ENCODE results near the gene FAM193B. TPM values are rescaled to one million over a fixed set of nuclear protein-coding genes. Genes with fewer than 3 reads are reported as not detected.

The FAM193B gene
- total and polyA plus RNA-seq, 2 of the 13 experiments (the other 11 are each of a cell fraction or from before 2014, with no cell fraction given): 21.2 to 40.9 TPM

DNA sequence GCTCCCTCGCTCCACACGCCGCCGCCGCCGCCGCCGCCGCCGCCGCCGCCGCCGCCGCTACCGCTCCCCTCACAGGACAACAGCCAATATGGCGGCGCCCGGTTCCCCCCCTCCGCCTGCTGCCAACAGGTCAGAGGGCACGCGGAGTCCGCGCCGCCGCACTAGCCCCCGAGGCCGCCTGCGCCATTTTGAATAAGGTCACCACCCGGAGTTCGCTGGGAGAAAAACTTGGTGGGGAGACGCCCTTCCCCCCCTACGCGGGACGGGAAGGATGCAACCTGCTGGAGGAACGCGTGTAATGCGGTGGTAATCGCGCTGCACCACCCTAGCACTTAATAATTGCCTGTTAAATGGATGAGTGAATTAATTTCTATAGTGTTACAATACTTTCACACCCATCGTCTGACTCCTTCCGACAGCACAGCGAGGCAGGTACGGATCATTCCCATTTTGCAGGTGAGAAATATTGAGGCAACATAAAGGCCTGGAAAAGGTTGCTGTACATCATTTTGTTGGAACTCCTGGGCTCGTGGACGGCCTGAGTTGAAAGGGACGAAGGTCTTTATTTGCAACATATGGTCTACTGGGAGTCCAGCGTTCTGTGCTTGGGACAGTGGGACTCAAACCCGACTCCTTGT lies at the start of gene FAM193B (continued):
- TF ChIP-seq MLLT10 (CRISPR knock-in tag; IDR thresholded peaks at IDR 0.05): no peak
- peak; percentile 71; the same call in 1 of the 2 replicates for TF ChIP-seq ZNF766 (CRISPR knock-in tag; IDR thresholded peaks at IDR 0.05; ENCODE audit: borderline replicate concordance)
- TF ChIP-seq NRL (CRISPR knock-in tag; IDR thresholded peaks at IDR 0.05; ENCODE audit: borderline replicate concordance): no peak
- TF ChIP-seq, protein P1, sequence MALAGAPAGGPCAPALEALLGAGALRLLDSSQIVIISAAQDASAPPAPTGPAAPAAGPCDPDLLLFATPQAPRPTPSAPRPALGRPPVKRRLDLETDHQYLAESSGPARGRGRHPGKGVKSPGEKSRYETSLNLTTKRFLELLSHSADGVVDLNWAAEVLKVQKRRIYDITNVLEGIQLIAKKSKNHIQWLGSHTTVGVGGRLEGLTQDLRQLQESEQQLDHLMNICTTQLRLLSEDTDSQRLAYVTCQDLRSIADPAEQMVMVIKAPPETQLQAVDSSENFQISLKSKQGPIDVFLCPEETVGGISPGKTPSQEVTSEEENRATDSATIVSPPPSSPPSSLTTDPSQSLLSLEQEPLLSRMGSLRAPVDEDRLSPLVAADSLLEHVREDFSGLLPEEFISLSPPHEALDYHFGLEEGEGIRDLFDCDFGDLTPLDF (CRISPR knock-in tag; IDR thresholded peaks at IDR 0.05): no peak
- TF ChIP-seq, protein P2, sequence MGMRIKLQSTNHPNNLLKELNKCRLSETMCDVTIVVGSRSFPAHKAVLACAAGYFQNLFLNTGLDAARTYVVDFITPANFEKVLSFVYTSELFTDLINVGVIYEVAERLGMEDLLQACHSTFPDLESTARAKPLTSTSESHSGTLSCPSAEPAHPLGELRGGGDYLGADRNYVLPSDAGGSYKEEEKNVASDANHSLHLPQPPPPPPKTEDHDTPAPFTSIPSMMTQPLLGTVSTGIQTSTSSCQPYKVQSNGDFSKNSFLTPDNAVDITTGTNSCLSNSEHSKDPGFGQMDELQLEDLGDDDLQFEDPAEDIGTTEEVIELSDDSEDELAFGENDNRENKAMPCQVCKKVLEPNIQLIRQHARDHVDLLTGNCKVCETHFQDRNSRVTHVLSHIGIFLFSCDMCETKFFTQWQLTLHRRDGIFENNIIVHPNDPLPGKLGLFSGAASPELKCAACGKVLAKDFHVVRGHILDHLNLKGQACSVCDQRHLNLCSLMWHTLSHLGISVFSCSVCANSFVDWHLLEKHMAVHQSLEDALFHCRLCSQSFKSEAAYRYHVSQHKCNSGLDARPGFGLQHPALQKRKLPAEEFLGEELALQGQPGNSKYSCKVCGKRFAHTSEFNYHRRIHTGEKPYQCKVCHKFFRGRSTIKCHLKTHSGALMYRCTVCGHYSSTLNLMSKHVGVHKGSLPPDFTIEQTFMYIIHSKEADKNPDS (CRISPR knock-in tag; IDR thresholded peaks at IDR 0.05): no peak
- no peak for TF ChIP-seq ZFX (CRISPR knock-in tag; IDR thresholded peaks at IDR 0.05; ENCODE audit: low read depth)
- TF ChIP-seq STAG1 (CRISPR knock-in tag; IDR thresholded peaks at IDR 0.05): peak; percentile 6; the same call in 1 of the 2 replicates
- no peak for TF ChIP-seq IKZF4 (CRISPR knock-in tag; IDR thresholded peaks at IDR 0.05; ENCODE audit: borderline replicate concordance, low read depth, not compliant biosample characterization)
- TF ChIP-seq ZNF773 (CRISPR knock-in tag; IDR thresholded peaks at IDR 0.05; ENCODE audit: borderline replicate concordance): no peak
- no peak for TF ChIP-seq TMF1 (CRISPR knock-in tag; IDR thresholded peaks at IDR 0.05; ENCODE audit: low read depth)
- TF ChIP-seq, protein P3, sequence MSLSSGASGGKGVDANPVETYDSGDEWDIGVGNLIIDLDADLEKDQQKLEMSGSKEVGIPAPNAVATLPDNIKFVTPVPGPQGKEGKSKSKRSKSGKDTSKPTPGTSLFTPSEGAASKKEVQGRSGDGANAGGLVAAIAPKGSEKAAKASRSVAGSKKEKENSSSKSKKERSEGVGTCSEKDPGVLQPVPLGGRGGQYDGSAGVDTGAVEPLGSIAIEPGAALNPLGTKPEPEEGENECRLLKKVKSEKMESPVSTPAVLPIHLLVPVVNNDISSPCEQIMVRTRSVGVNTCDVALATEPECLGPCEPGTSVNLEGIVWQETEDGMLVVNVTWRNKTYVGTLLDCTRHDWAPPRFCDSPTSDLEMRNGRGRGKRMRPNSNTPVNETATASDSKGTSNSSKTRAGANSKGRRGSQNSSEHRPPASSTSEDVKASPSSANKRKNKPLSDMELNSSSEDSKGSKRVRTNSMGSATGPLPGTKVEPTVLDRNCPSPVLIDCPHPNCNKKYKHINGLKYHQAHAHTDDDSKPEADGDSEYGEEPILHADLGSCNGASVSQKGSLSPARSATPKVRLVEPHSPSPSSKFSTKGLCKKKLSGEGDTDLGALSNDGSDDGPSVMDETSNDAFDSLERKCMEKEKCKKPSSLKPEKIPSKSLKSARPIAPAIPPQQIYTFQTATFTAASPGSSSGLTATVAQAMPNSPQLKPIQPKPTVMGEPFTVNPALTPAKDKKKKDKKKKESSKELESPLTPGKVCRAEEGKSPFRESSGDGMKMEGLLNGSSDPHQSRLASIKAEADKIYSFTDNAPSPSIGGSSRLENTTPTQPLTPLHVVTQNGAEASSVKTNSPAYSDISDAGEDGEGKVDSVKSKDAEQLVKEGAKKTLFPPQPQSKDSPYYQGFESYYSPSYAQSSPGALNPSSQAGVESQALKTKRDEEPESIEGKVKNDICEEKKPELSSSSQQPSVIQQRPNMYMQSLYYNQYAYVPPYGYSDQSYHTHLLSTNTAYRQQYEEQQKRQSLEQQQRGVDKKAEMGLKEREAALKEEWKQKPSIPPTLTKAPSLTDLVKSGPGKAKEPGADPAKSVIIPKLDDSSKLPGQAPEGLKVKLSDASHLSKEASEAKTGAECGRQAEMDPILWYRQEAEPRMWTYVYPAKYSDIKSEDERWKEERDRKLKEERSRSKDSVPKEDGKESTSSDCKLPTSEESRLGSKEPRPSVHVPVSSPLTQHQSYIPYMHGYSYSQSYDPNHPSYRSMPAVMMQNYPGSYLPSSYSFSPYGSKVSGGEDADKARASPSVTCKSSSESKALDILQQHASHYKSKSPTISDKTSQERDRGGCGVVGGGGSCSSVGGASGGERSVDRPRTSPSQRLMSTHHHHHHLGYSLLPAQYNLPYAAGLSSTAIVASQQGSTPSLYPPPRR (CRISPR knock-in tag; IDR thresholded peaks at IDR 0.05; ENCODE audit: borderline replicate concordance): no peak
- no peak for TF ChIP-seq ZBTB3 (CRISPR knock-in tag; IDR thresholded peaks at IDR 0.05; ENCODE audit: borderline replicate concordance, low read depth)
- no peak for TF ChIP-seq ZNF747 (CRISPR knock-in tag; IDR thresholded peaks at IDR 0.05; ENCODE audit: borderline replicate concordance)
- TF ChIP-seq SRSF1 (optimal IDR thresholded peaks at IDR 0.05; ENCODE audit: low read depth, low read length): no peak
- TF ChIP-seq, protein P4, sequence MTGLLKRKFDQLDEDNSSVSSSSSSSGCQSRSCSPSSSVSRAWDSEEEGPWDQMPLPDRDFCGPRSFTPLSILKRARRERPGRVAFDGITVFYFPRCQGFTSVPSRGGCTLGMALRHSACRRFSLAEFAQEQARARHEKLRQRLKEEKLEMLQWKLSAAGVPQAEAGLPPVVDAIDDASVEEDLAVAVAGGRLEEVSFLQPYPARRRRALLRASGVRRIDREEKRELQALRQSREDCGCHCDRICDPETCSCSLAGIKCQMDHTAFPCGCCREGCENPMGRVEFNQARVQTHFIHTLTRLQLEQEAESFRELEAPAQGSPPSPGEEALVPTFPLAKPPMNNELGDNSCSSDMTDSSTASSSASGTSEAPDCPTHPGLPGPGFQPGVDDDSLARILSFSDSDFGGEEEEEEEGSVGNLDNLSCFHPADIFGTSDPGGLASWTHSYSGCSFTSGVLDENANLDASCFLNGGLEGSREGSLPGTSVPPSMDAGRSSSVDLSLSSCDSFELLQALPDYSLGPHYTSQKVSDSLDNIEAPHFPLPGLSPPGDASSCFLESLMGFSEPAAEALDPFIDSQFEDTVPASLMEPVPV (CRISPR knock-in tag; IDR thresholded peaks at IDR 0.05): no peak
- no peak for TF ChIP-seq MEF2D (CRISPR knock-in tag; IDR thresholded peaks at IDR 0.05)
- TF ChIP-seq, protein P5, sequence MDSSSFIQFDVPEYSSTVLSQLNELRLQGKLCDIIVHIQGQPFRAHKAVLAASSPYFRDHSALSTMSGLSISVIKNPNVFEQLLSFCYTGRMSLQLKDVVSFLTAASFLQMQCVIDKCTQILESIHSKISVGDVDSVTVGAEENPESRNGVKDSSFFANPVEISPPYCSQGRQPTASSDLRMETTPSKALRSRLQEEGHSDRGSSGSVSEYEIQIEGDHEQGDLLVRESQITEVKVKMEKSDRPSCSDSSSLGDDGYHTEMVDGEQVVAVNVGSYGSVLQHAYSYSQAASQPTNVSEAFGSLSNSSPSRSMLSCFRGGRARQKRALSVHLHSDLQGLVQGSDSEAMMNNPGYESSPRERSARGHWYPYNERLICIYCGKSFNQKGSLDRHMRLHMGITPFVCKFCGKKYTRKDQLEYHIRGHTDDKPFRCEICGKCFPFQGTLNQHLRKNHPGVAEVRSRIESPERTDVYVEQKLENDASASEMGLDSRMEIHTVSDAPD (CRISPR knock-in tag; IDR thresholded peaks at IDR 0.05): no peak
